Measurements from ENCODE around the gene ADAMTS2. TPM values are rescaled to one million over a fixed set of nuclear protein-coding genes. Genes with fewer than 3 reads are reported as not detected.

Gene ADAMTS2
- total RNA-seq, 1 donor from 2014 or later, result 8.2 TPM

- peaks cover 5% of the 10 kb centered on the region for H3K4me1 Mint-ChIP-seq
- no peak for TF ChIP-seq CTCF (IDR thresholded peaks at IDR 0.05; ENCODE audit: unreplicated experiment)
- H3K36me3 Mint-ChIP-seq, result no peaks in the 10 kb centered on the region
- DNase-seq (ENCODE audit: low spot score in 2 of 2, unreplicated experiment in 2 of 2), result no peak
- no peaks in the 10 kb centered on the region for H3K27me3 Mint-ChIP-seq (ENCODE audit: low read depth)
- no peak overlapping the region for H3K27ac Mint-ChIP-seq
- H3K9me3 Mint-ChIP-seq, result peaks cover 9% of the 10 kb centered on the region
- H3K4me3 Mint-ChIP-seq, result no peak overlapping the region
Measured at GRCh38 chr5:179297486-179298180, 47.6 kb downstream of the ADAMTS2 start.

- TF ChIP-seq CTCF (IDR thresholded peaks at IDR 0.05; ENCODE audit: unreplicated experiment), result no peak
- H3K4me1 Mint-ChIP-seq, result peaks cover 5% of the 10 kb centered on the region
- H3K27me3 Mint-ChIP-seq (ENCODE audit: low read depth), result no peaks in the 10 kb centered on the region
- H3K36me3 Mint-ChIP-seq, result no peaks in the 10 kb centered on the region
- peaks cover 9% of the 10 kb centered on the region for H3K9me3 Mint-ChIP-seq
- no peak overlapping the region for H3K27ac Mint-ChIP-seq
- H3K4me3 Mint-ChIP-seq, result no peak overlapping the region
- DNase-seq (ENCODE audit: low spot score in 2 of 2, unreplicated experiment in 2 of 2), result no peak
Measured at GRCh38 chr5:179297026-179297425, 48.2 kb downstream of the ADAMTS2 start.

- TF ChIP-seq CTCF (IDR thresholded peaks at IDR 0.05; ENCODE audit: unreplicated experiment), result no peak
- no peaks in the 10 kb centered on the region for H3K36me3 Mint-ChIP-seq
- H3K4me3 Mint-ChIP-seq, result no peak overlapping the region
- peaks cover 9% of the 10 kb centered on the region for H3K9me3 Mint-ChIP-seq
- H3K4me1 Mint-ChIP-seq, result peaks cover 5% of the 10 kb centered on the region
- no peak overlapping the region for H3K27ac Mint-ChIP-seq
- H3K27me3 Mint-ChIP-seq (ENCODE audit: low read depth), result no peaks in the 10 kb centered on the region
- no peak for DNase-seq (ENCODE audit: low spot score in 2 of 2, unreplicated experiment in 2 of 2)
Measured at GRCh38 chr5:179296150-179296821, 49.0 kb downstream of the ADAMTS2 start.

GRCh38 chr5:179295778-179296149 is 49.5 kb downstream of the ADAMTS2 start:
- H3K27me3 Mint-ChIP-seq (ENCODE audit: low read depth), result no peaks in the 10 kb centered on the region
- no peak overlapping the region for H3K27ac Mint-ChIP-seq
- DNase-seq (ENCODE audit: low spot score in 2 of 2, unreplicated experiment in 2 of 2), result no peak
- H3K9me3 Mint-ChIP-seq, result peaks cover 9% of the 10 kb centered on the region
- H3K4me1 Mint-ChIP-seq, result peaks cover 5% of the 10 kb centered on the region
- no peaks in the 10 kb centered on the region for H3K36me3 Mint-ChIP-seq
- TF ChIP-seq CTCF (IDR thresholded peaks at IDR 0.05; ENCODE audit: unreplicated experiment), result no peak
- H3K4me3 Mint-ChIP-seq, result no peak overlapping the region

- H3K27ac Mint-ChIP-seq, result no peak overlapping the region
- no peak overlapping the region for H3K4me3 Mint-ChIP-seq
- TF ChIP-seq CTCF (IDR thresholded peaks at IDR 0.05; ENCODE audit: unreplicated experiment), result no peak
- peaks cover 9% of the 10 kb centered on the region for H3K9me3 Mint-ChIP-seq
- peaks cover 3% of the 10 kb centered on the region for H3K4me1 Mint-ChIP-seq
- H3K27me3 Mint-ChIP-seq (ENCODE audit: low read depth), result no peaks in the 10 kb centered on the region
- DNase-seq (ENCODE audit: low spot score in 2 of 2, unreplicated experiment in 2 of 2), result no peak
- H3K36me3 Mint-ChIP-seq, result no peaks in the 10 kb centered on the region
Measured at GRCh38 chr5:179294891-179295777, 50.1 kb downstream of the ADAMTS2 start.
